PC-3 (cell line): ENCODE data around the gene PAF1.

Experiments used
- EZH2 ChIP-seq: fragments of 300-600 bp; sonication (generic); IDR thresholded peaks from one replicate; pipeline ENCODE4 v1.6.1; 2017; ENCODE audit warnings: antibody characterized with exemption, mild to moderate bottlenecking, low read length; ENCODE audit not compliant: unreplicated experiment
- EZH2phosphoT487 ChIP-seq: fragments of 300-600 bp; sonication (generic); IDR thresholded peaks from 2 replicates; pipeline ENCODE4 v1.6.1; 2018; ENCODE audit warnings: mild to moderate bottlenecking, antibody characterized with exemption, low read length, borderline replicate concordance
- TF ChIP-seq, protein P1 (sequence below): fragments of 300-600 bp; sonication (generic); conservative IDR thresholded peaks from 2 replicates; pipeline ENCODE4 v1.5.1; 2017; ENCODE audit warnings: antibody characterized with exemption, low read depth, mild to moderate bottlenecking, low read length

DNA sequence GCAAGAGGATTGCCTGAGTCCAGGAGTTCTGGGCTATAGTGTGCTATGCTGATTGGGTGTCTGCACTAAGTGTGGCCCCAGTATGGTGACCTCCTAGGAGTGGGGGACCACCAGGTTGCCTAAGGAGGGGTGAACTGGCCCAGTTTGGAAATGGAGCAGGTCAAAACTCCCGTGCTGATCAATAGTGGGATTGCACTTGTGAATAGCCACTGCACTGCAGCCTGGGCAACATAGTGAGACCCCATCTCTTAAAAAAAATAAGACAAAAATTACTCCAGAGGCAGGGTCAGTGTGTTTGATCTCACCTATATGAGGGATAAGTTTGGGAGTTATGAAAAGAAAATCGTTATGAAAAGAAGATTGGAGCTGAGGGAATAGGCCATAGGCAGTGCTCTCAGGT is 21.7 kb downstream of the PAF1 start:
- TF ChIP-seq, protein P1, sequence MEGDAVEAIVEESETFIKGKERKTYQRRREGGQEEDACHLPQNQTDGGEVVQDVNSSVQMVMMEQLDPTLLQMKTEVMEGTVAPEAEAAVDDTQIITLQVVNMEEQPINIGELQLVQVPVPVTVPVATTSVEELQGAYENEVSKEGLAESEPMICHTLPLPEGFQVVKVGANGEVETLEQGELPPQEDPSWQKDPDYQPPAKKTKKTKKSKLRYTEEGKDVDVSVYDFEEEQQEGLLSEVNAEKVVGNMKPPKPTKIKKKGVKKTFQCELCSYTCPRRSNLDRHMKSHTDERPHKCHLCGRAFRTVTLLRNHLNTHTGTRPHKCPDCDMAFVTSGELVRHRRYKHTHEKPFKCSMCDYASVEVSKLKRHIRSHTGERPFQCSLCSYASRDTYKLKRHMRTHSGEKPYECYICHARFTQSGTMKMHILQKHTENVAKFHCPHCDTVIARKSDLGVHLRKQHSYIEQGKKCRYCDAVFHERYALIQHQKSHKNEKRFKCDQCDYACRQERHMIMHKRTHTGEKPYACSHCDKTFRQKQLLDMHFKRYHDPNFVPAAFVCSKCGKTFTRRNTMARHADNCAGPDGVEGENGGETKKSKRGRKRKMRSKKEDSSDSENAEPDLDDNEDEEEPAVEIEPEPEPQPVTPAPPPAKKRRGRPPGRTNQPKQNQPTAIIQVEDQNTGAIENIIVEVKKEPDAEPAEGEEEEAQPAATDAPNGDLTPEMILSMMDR = no peak
- TF ChIP-seq EZH2 (no peak), EZH2phosphoT487 (no peak)
